ENCODE measurements around the gene FAM241A.
"Not testable (repeated sequence)": the region's sequence is repeated elsewhere in the genome, so short reads cannot be mapped to it uniquely, and the experiment has no call there.

FAM241A gene

DNA sequence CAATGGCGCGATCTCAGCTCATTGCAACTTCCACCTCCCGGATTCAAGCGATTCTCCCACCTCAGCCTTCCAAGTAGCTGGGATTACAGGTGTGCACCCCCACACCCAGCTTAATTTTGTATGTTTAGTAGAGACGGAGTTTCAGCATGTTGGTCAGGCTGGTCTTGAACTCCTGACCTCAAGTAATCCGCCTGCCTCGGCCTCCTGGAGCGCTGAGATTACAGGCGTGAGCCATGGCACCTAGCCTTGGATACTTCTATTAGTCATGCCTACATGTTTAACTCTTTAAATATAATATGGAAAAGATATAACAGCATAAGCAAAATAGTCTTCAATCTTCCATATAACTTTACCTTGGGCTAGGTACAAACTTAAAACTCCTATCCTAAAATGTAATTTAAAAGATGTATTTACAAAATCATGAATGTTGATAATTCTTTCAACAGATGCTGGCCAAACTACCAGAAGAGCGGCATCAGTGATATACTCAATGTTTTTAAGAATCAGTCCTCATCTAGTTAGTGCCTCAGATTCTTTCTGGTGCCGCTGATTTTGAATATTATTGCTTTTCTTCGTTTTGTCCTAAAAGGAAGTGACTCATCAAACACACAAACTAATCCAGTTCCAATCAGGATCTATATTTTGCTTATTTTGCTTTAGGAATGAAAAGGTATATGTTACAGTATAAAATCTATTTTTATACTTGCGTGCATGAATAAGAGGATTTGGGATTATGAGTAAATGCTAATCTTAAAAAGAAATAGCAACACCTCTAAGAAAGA lies 23.7 kb downstream of the FAM241A start:
- no peak for DNase-seq (ENCODE audit: extremely low spot score)
- TF ChIP-seq, protein P1, sequence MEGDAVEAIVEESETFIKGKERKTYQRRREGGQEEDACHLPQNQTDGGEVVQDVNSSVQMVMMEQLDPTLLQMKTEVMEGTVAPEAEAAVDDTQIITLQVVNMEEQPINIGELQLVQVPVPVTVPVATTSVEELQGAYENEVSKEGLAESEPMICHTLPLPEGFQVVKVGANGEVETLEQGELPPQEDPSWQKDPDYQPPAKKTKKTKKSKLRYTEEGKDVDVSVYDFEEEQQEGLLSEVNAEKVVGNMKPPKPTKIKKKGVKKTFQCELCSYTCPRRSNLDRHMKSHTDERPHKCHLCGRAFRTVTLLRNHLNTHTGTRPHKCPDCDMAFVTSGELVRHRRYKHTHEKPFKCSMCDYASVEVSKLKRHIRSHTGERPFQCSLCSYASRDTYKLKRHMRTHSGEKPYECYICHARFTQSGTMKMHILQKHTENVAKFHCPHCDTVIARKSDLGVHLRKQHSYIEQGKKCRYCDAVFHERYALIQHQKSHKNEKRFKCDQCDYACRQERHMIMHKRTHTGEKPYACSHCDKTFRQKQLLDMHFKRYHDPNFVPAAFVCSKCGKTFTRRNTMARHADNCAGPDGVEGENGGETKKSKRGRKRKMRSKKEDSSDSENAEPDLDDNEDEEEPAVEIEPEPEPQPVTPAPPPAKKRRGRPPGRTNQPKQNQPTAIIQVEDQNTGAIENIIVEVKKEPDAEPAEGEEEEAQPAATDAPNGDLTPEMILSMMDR (IDR thresholded peaks at IDR 0.05; ENCODE audit: control extremely low read depth, extremely low read depth, low read depth, missing control alignments), result no peak
- POLR2A ChIA-PET, result no interaction called here
- CTCF ChIA-PET, result interaction anchor here (1.0 to 1.2 kb wide), 2 partner anchors 13 to 29 kb away, joined by 3 to 4 read pairs; no protein-coding TSS in a partner anchor

DNA sequence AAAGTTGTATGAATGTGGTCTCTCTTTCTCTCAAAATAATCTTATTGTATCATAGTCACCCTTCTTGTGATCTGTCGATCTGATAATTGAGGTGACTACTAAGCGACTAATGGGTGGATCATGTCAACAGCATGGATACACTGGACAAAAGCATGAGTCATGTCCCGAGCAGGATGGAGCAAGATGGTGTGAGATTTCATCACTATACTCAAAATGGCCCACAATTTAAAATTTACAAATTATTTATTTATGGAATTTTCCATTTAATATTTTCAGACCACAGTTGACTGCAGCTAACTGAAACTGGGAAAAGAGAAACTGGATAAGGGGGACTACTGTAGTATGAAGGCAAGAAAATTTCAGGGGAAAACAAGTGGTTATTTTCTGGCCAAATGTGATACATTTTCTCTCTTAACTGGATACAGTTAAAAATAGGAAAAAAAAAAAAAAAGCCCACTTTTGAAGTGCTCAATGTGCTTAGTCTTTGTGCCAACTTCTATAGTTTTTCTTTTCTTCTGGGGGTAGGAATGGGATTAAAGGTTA lies 25.3 kb downstream of the FAM241A start:
- ChIA-PET POLR2A (no interaction called here), CTCF (no interaction called here)
- no peak for DNase-seq (ENCODE audit: extremely low spot score)
- TF ChIP-seq, protein P1 (IDR thresholded peaks at IDR 0.05; ENCODE audit: control extremely low read depth, extremely low read depth, low read depth, missing control alignments), result no peak

DNA sequence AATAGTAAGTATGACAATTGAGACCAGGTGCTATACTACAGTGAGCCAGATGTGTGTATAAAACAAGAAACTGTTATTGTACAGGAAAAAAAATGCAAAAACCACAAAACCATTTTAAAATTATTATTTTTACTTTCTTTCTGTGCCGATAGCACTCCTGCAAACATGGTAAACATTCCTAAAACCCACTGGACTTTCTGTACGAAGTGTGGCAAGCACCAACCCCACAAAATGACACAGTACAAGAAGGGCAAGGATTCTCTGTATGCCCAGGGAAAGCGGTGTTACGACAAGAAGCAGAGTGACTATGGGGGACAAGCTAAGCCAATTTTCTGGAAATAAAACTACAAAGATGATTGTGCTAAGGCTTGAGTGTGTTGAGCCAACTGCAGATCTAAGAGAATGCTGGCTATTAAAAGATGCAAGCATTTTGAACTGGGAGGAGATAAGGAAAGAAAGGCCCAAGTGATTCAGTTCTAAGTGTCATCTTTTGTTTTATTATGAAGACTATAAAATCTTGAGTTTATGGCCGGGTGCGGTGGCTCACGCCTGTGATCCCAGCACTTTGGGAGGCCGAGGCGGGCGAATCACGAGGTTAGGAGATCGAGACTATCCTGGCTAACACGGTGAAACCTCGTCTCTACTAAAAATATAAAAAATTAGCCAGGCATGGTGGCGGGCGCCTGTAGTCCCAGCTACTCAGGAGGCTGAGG lies 26.0 kb downstream of the FAM241A start:
- DNase-seq (ENCODE audit: extremely low spot score); CTCF ChIA-PET; POLR2A ChIA-PET: not testable (repeated sequence)

DNA sequence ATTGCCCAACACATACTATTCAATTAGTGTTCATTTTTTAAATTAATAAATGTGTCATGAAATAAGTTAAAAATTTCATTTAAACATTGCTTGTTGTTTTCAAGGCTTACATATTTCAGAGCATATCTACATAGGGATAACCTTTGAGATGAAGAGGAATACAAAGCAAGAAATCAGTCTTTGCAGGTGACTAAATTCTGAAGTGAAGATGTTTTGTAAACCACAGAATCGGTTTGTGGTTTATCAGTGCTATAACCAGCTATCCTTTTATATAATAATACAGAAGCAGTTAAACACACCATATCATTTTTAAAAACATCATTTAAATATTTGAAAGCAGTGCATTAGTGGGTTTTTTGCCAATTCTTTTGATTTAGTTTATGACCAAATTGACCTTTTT lies 26.9 kb downstream of the FAM241A start:
- POLR2A ChIA-PET, result no interaction called here
- TF ChIP-seq, protein P1 (IDR thresholded peaks at IDR 0.05; ENCODE audit: control extremely low read depth, extremely low read depth, low read depth, missing control alignments), result no peak
- CTCF ChIA-PET, result interaction anchor here (0.9 kb wide), 1 partner anchor 8 kb away, joined by 4 read pairs; no protein-coding TSS in a partner anchor

DNA sequence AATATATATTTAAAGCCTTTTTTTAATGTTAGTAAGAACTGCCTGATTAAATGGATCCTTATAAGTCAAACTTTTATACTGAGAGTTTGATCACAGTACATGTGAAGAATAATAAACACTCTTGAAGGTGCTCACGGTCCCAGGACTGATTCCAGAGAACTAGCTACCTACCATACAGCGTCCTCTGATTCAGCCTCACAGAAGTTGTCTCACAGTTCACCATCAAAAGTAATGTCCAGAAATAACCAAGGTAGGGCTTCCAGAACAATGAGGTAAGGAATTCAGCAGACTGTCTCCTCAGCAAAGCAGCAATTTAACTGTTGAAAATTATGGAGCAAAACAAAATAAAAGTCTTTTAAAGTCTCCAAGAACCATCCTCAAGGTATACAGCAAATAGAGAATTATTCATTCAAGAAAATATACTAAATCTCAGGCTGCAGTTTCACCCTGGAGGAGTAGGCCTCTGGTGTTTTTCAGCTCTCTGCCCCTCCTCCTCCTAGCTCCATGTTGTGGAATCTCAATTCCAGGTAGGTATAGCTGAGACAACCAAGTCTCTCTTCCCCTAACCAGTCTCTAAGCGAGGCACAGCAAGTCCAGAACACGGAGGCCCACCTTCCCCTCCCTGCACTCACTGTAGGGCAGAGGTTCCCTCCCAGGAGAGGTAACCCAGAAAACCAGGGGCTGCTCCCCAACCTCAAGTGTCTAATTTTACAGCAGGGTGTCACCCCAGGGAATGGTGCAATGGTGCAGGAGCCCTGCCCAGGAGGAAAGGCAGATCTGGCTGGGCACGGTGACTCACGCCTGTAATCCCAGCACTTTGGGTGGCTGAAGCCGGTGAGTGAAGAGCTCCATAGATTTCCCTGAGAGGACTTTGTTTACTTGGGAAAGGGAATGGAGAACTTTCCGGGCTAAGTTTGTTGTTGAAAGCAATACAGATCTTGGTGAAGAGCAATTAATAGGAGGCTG lies 28.6 kb downstream of the FAM241A start:
- DNase-seq (ENCODE audit: extremely low spot score), result no peak
- TF ChIP-seq, protein P1 (IDR thresholded peaks at IDR 0.05; ENCODE audit: control extremely low read depth, extremely low read depth, low read depth, missing control alignments), result no peak
- CTCF ChIA-PET, result interaction anchor here (1.2 to 3.0 kb wide), 4 partner anchors 11 to 52 kb away, joined by 3 to 9 read pairs (median 3); no protein-coding TSS in a partner anchor
- POLR2A ChIA-PET, result no interaction called here

More for the DNA sequence above, 26.9 kb downstream of the FAM241A start:
- DNase-seq (ENCODE audit: extremely low spot score), result peak; percentile 38

DNA sequence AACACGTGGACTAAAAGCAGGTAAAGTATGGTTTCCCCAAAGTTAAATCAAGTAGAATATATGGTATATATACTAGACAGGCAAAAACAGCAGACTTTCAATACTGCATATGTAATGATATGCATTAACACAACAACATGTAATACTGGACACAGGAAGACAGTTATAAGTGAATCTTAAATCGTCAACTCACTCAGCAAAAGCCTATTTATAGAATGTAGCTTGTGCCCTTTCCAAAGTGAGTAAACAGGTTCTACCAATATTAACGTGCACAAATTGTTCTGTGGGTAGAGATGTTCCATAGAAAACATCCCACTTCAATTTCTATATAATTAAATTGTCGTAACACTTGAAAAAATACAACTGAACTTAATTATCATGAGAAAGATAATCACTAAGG lies 30.6 kb downstream of the FAM241A start:
- CTCF ChIA-PET, result interaction anchor here (3.0 kb wide), 1 partner anchor 9 kb away, joined by 9 read pairs; no protein-coding TSS in a partner anchor
- POLR2A ChIA-PET, result no interaction called here
- no peak for DNase-seq (ENCODE audit: extremely low spot score)
- TF ChIP-seq, protein P1 (IDR thresholded peaks at IDR 0.05; ENCODE audit: control extremely low read depth, extremely low read depth, low read depth, missing control alignments), result no peak

All from GM10248 (cell line).